Large intestine (tissue), 3 donors: Measurements from ENCODE around the gene STON2. TPM values are rescaled to one million over a fixed set of nuclear protein-coding genes. Genes with fewer than 3 reads are reported as not detected.

Experiments
- DNase-seq, 2 donors: peaks; one replicate each; pipeline versions ENCODE4 v3.0.0 to v3.0.0-alpha.2; 2013
- H3K27ac ChIP-seq: one replicate; pipeline ENCODE4 v1.5.1; 2013; ENCODE audit warnings: low read length
- H3K27me3 ChIP-seq: 2 replicates; pipeline ENCODE4 v1.6.1; 2013; ENCODE audit warnings: low read length; ENCODE audit not compliant: control insufficient read depth, insufficient read depth
- H3K36me3 ChIP-seq: 2 replicates; pipeline ENCODE4 v1.6.1; 2013; ENCODE audit warnings: low read length; ENCODE audit not compliant: control insufficient read depth, insufficient read depth
- H3K4me1 ChIP-seq: one replicate; pipeline ENCODE4 v1.6.1; 2013; ENCODE audit warnings: low read length; ENCODE audit not compliant: control insufficient read depth, insufficient read depth
- H3K4me3 ChIP-seq: one replicate; pipeline ENCODE4 v1.5.1; 2013; ENCODE audit warnings: low read length
- H3K9me3 ChIP-seq: one replicate; pipeline ENCODE4 v1.6.1; 2013; ENCODE audit warnings: mild to moderate bottlenecking, low read depth, low read length, moderate library complexity; ENCODE audit not compliant: control insufficient read depth
- WGBS: methylation state at CpG from one replicate; pipeline ENCODE4 v1.1.5; 2013; ENCODE audit warnings: low lambda C conversion rate; ENCODE audit not compliant: insufficient coverage; 5-methylcytosine and 5-hydroxymethylcytosine counted together
- polyA plus RNA-seq: library from polyadenylated mRNA; unstranded; fragments of 120-200 nt; gene quantifications from one replicate; pipeline ENCODE4 v1.2.1, GENCODE V29; 2013

Gene STON2
- polyA plus RNA-seq, 1 donor, result 14.6 TPM

DNA sequence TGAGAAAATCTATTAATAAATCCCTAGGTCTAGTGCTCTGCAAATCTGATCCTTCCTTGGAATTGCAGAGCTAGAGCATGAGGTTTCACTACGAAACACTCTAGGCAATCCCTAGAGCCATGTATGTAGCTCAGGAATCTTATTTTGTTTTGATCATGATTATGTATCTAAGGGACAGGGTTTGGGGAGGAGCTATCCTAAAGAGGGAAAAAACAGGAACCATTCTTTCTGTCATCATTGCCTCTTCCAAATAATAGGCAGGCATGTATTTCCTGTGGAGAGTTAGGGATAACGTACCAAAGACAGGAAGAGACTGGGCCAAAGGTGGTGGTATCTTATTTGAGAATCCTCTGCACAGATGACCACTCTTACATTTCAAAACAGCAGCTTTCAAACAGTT is 90.6 kb downstream of the STON2 start:
- Histone ChIP-seq H3K27ac (no peak overlapping the region), H3K4me1 (no peaks in the 10 kb centered on the region), H3K4me3 (no peak overlapping the region), H3K9me3 (no peaks in the 10 kb centered on the region), H3K36me3 (no peaks in the 10 kb centered on the region), H3K27me3 (no peaks in the 10 kb centered on the region)
- DNase-seq, result no peak
- WGBS, result no CpG with 5 or more reads among the region's 2 CpGs

DNA sequence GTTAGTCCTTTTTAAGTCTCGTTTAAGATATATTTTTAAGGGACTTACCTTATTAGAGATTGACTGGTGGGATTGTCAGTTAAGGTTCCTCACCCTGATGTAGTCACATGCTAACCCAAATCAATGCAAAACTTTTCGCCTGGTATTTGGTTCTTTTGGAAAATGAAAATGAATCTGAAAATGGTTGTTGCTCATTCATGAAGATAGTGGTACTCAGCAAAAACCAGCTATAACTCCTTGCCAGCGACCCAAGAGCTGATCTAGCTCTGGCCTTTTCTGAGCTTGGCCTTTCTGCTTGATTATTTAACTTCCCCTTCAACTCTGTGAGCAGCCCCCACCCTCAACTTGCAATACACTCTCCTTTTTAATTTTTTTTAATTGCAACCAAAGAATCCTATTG is 94.4 kb downstream of the STON2 start:
- 100% methylated on average over 2 of the region's 3 CpGs for WGBS
- no peaks in the 10 kb centered on the region for H3K36me3 ChIP-seq
- peaks cover 15% of the 10 kb centered on the region for H3K4me1 ChIP-seq
- H3K27me3 ChIP-seq, result no peaks in the 10 kb centered on the region
- H3K4me3 ChIP-seq, result no peak overlapping the region
- H3K27ac ChIP-seq, result no peak overlapping the region
- no peak for DNase-seq
- H3K9me3 ChIP-seq, result no peaks in the 10 kb centered on the region

DNA sequence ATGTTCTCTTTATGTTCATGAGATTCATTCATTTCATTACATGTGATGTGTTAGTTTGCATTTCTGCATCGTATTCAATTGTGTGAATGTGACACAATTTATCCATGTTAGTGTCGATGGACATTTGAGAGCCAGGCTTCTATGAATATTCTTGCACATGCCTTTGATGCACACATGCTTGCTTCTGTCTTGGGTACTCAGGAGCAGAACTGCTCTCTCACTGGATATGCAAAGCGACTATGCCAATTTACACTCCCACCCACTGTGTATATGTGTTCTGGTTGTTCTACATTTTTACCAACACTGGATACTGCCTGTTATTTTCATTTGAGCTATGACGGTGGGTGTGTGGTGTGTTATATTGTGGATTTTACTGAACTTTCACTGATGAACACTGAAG is 95.1 kb downstream of the STON2 start:
- H3K27me3 ChIP-seq, result no peaks in the 10 kb centered on the region
- no peak overlapping the region for H3K4me3 ChIP-seq
- peaks cover 15% of the 10 kb centered on the region for H3K4me1 ChIP-seq
- H3K36me3 ChIP-seq, result no peaks in the 10 kb centered on the region
- no peak overlapping the region for H3K27ac ChIP-seq
- no peaks in the 10 kb centered on the region for H3K9me3 ChIP-seq
- 100% methylated on average over 1 of the region's 4 CpGs for WGBS
- DNase-seq, result no peak

DNA sequence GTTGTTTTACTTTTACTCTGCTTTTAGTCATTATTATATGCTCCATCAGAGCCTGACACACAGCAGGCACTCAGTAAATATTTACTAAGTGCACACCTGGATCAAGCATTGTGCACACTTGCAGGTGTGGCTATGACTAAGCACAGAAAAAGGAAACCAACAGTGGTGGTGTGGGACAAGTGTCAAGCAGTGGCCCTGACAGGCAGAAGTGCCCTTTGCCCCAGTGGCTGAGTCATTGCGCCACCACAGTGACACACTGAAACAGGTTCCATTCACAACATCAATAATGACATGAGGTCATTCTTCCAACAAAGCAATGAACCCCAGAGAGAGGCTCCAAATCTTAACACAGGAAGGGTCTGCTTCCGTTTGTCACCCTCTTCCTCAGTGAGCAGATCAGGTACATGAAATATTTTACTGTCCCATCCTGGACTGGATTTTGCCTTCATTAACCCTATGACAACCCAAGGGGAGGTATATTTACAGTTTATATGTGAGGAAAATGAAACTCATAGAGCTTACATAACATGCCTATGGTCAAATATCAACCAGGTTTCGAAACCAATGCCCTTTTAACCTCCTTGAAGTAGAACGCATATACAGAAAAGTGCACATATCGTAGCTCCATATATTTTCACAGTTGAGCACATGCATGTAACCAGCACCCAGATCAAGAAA is 96.7 kb downstream of the STON2 start:
- Histone ChIP-seq H3K9me3 (no peaks in the 10 kb centered on the region), H3K27ac (peak overlapping the region; percentile 90), H3K27me3 (no peaks in the 10 kb centered on the region), H3K4me3 (peak overlapping the region; percentile 5), H3K36me3 (no peaks in the 10 kb centered on the region), H3K4me1 (peaks cover 15% of the 10 kb centered on the region)
- no CpG with 5 or more reads among the region's 5 CpGs for WGBS
- peak; percentile 96 to 98 for DNase-seq

DNA sequence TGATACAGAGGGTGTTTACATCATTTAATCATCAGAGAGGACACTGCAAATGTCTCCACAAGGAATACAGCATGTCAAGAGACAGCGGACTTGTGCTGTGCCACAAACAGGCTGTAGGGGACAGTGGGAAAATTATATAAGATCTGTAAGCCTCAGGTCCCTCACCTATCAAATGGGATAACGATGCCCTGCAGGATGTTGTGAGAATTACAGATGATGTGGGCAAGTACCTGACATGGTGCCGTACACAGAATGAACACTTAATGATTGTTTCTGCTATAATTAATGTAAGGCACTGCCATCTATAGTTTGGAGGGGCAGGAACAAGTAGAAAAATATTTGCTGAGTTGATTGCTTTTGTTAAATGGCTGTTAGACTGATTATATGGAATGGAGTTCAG is 97.5 kb downstream of the STON2 start:
- H3K27ac ChIP-seq, result peak overlapping the region; percentile 90
- no CpG with 5 or more reads among the region's 3 CpGs for WGBS
- no peaks in the 10 kb centered on the region for H3K36me3 ChIP-seq
- H3K27me3 ChIP-seq, result no peaks in the 10 kb centered on the region
- DNase-seq, result peak in 1 of 2 donors; percentile 27
- H3K9me3 ChIP-seq, result no peaks in the 10 kb centered on the region
- H3K4me3 ChIP-seq, result no peak overlapping the region
- peaks cover 15% of the 10 kb centered on the region for H3K4me1 ChIP-seq

DNA sequence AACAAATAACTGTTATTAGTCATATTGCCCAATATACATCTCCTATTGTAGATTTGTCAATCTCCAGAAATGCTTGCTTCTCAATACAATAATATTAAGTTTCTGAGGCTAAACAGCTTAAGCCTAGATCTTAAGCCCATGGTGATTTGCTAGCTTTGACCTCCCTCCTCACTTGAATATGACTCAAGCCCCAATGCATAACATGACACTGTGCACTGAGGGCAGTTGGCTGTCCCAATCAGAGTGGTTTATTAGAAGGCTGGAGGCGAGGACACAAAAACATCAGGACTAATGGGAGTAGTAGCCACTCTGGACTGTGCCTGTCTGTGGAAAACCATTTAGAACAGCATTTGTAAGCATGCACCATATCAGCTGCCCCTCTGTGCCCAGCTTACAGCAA is 98.3 kb downstream of the STON2 start:
- no peaks in the 10 kb centered on the region for H3K9me3 ChIP-seq
- no CpG with 5 or more reads among the region's 1 CpG for WGBS
- DNase-seq, result no peak
- no peak overlapping the region for H3K4me3 ChIP-seq
- no peaks in the 10 kb centered on the region for H3K36me3 ChIP-seq
- H3K27me3 ChIP-seq, result no peaks in the 10 kb centered on the region
- H3K4me1 ChIP-seq, result peaks cover 15% of the 10 kb centered on the region
- no peak overlapping the region for H3K27ac ChIP-seq

DNA sequence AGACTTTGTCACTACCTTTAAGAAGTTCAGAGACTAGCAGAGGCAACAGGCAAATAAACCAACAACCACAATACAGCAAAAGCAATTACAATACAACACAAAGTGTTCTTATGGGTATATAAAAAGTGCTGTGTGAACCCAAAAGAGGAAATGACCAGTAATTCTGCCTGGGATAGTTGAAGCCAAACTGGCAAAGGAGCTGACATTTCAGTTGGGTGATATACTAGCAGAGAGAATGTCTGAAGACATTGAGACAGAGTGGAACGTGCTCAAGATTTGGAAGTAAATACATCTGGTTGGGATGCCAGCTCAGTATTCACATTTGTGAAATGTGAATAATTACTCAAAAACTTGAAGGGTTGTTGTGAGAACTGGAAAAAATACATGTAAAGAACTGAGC is 98.8 kb downstream of the STON2 start:
- WGBS, result no CpG with 5 or more reads among the region's 1 CpG
- Histone ChIP-seq H3K27ac (no peak overlapping the region), H3K36me3 (no peaks in the 10 kb centered on the region), H3K4me1 (peaks cover 15% of the 10 kb centered on the region), H3K9me3 (no peaks in the 10 kb centered on the region), H3K27me3 (no peaks in the 10 kb centered on the region), H3K4me3 (no peak overlapping the region)
- DNase-seq, result no peak

DNA sequence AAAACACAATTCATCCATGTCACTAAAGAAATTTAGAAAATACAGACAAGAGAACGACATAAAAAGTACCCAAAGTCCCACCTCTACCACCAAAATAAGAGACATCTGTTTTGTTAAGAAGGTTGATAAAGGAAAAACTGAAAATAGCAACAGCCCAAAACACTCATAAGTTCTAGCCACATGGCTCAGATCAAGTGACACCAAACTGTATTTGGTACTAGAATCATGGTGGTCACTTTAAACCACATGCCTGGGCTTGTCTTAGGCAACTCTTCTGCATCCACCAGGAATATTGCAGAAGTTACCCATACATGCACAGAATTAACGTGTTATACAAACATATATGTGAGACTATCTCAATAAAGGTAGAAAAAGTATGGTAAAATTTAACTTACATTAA is 101.2 kb downstream of the STON2 start:
- H3K4me1 ChIP-seq, result peaks cover 13% of the 10 kb centered on the region
- H3K4me3 ChIP-seq, result no peak overlapping the region
- no peak for DNase-seq
- H3K27ac ChIP-seq, result no peak overlapping the region
- WGBS, result 100% methylated on average over 1 of the region's 2 CpGs
- H3K36me3 ChIP-seq, result no peaks in the 10 kb centered on the region
- H3K27me3 ChIP-seq, result no peaks in the 10 kb centered on the region
- no peaks in the 10 kb centered on the region for H3K9me3 ChIP-seq

DNA sequence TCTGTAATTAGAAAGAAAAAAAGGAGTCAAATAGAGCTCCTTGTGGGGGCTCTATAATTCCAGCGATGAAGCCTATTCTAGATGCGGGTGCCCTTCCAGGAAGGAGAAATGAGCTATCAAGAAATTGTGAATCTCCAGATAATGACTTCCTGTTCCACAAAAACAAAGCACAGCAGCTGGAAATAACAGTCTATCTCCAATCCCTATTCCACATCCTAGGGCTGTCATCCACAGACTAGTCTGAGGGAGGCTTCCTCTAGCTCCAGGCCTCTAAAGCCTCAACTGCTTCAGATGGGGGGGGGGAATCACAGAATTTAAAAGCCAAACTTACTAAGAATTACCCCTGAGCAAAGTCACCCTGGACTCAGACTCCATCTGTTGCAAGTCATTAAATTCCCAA is 102.0 kb downstream of the STON2 start:
- H3K9me3 ChIP-seq, result no peaks in the 10 kb centered on the region
- H3K4me3 ChIP-seq, result no peak overlapping the region
- H3K27ac ChIP-seq, result no peak overlapping the region
- WGBS, result 67% methylated on average over 1 of the region's 2 CpGs
- peaks cover 8% of the 10 kb centered on the region for H3K4me1 ChIP-seq
- H3K27me3 ChIP-seq, result no peaks in the 10 kb centered on the region
- no peak for DNase-seq
- H3K36me3 ChIP-seq, result no peaks in the 10 kb centered on the region

DNA sequence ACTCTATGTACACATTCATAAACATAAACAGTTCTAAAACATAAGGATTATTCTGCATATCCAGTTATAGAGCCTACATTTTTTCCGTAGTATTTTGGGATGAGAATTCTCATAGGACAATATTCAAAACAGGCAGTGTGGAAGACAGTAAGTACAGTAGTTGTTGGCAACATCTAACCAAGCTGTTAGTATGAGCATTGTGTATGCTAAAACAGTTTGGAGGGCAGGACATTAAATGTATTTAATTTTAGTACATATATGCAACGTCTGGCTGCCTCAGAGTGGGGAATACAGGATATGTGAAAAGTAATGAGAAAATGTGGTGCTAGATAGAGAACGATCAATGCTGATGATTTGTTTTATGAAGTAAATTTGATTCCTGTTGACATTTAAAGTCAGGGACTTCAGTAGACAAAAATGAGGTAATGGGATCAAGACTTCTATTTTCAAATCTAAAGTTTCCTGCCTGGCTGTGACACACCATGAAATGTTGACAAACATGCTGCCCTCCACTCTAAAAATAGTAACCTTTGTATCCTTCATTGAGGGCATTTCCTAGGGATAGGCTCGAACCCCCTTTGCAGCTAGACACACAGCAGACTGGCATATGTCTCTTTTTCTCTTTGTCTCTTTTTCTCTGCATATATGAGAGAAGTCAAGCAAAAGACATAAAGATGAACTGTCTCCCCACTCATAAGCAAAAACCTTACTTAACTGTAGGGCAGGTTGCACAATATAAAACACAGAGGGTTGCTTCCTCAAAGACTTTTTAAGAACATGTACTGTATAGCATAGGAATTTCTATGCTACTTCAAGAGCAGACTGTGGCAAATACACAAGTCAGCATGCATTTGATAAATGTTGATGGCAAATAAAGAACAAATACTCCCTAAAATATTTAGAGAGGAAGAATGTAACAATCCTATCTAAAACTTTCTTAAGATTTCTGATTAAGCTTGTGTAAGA is 103.9 kb downstream of the STON2 start:
- 100% methylated on average over 1 of the region's 4 CpGs for WGBS
- no peaks in the 10 kb centered on the region for H3K9me3 ChIP-seq
- H3K4me1 ChIP-seq, result no peaks in the 10 kb centered on the region
- H3K36me3 ChIP-seq, result no peaks in the 10 kb centered on the region
- no peak overlapping the region for H3K4me3 ChIP-seq
- H3K27ac ChIP-seq, result no peak overlapping the region
- no peak for DNase-seq
- no peaks in the 10 kb centered on the region for H3K27me3 ChIP-seq
